Natural killer cell (primary cell): ENCODE measurements around the gene EVC. TPM values are rescaled to one million over a fixed set of nuclear protein-coding genes. Genes with fewer than 3 reads are reported as not detected.

Source experiments
- ATAC-seq, 3 donors: fragments of 150-1000 bp in 2 of 3; fragments of 200-7000 bp in 1 of 3; cut with Tn5 transposase; 1 replicate in 1 of 3; 2 replicates in 2 of 3; pipeline ENCODE4 v1.10.0; 2021; ENCODE audit warnings: mild to moderate bottlenecking in 2 of 3, moderate library complexity in 2 of 3
- DNase-seq, 2 donors: peaks; one replicate each; pipeline versions ENCODE4 v3.0.0 to v3.0.0-alpha.2; 2013 to 2021; ENCODE audit warnings: mixed read lengths in 1 of 2
- H3K27ac ChIP-seq: one replicate; pipeline ENCODE4 v1.5.1; 2013; ENCODE audit warnings: mild to moderate bottlenecking, low read length
- H3K27me3 ChIP-seq: one replicate; pipeline ENCODE4 v1.6.1; 2013; ENCODE audit warnings: low read length; ENCODE audit not compliant: control insufficient read depth, insufficient read depth
- H3K36me3 ChIP-seq: one replicate; pipeline ENCODE4 v1.6.1; 2013; ENCODE audit warnings: low read length; ENCODE audit not compliant: control insufficient read depth, insufficient read depth
- H3K4me1 ChIP-seq: one replicate; pipeline ENCODE4 v1.6.1; 2013; ENCODE audit warnings: low read length; ENCODE audit not compliant: control insufficient read depth, insufficient read depth
- H3K4me3 ChIP-seq: one replicate; pipeline ENCODE4 v1.5.1; 2013; ENCODE audit warnings: low read length
- H3K9me3 ChIP-seq: one replicate; pipeline ENCODE4 v1.6.1; 2013; ENCODE audit warnings: low read length; ENCODE audit not compliant: control insufficient read depth, insufficient read depth
- H3K27ac Mint-ChIP-seq, 2 donors: one replicate each; pipeline ENCODE4 v1.8.0; 2022; ENCODE audit warnings: mild to moderate bottlenecking in 2 of 2, mixed read lengths in 2 of 2, moderate library complexity in 1 of 2
- H3K27me3 Mint-ChIP-seq, 2 donors: one replicate each; pipeline ENCODE4 v1.8.0; 2022; ENCODE audit warnings: low read depth in 2 of 2, mixed read lengths in 2 of 2
- H3K36me3 Mint-ChIP-seq: one replicate; pipeline ENCODE4 v1.8.0; 2022; ENCODE audit warnings: mixed read lengths
- H3K4me1 Mint-ChIP-seq, 2 donors: one replicate each; pipeline ENCODE4 v1.8.0; 2022; ENCODE audit warnings: mixed read lengths in 2 of 2
- H3K4me3 Mint-ChIP-seq: one replicate; pipeline ENCODE4 v1.8.0; 2022; ENCODE audit warnings: mild to moderate bottlenecking, moderate library complexity, mixed read lengths
- H3K9me3 Mint-ChIP-seq, 2 donors: one replicate each; pipeline ENCODE4 v1.8.0; 2022; ENCODE audit warnings: mixed read lengths in 2 of 2
- CTCF ChIP-seq: fragments of 200-600 bp; IDR thresholded peaks from one replicate; pipeline ENCODE4 v1.8.0; 2022; ENCODE audit warnings: antibody characterized with exemption
- WGBS: methylation state at CpG from one replicate; pipeline ENCODE4 v1.1.7; 2013; ENCODE audit warnings: missing lambda C conversion rate; ENCODE audit not compliant: insufficient coverage; 5-methylcytosine and 5-hydroxymethylcytosine counted together
- intact Hi-C: fragments of 100-400 bp; cut with micrococcal nuclease; formaldehyde crosslinking; loops from one replicate; pipeline ENCODE4 v1.14.2; 2022
- total RNA-seq, 4 donors: library from RNA; stranded (reverse); fragments of 120-200 nt in 1 of 4; gene quantifications; one replicate each; pipeline versions ENCODE4 v1.2.3 to v1.2.4, GENCODE V29; 2013 to 2022

The EVC gene
- total RNA-seq, 3 donors from 2014 or later (not counting 1 experiment from before 2014, with no cell fraction given): 0.18 to 2.9 (median 0.42) TPM

GRCh38 chr4:5781691-5782090 is 70.7 kb downstream of the EVC start:
- DNase-seq: no peak

GRCh38 chr4:5782829-5783476 is 72.0 kb downstream of the EVC start:
- TF ChIP-seq CTCF: no peak
- no peak overlapping the region for H3K4me3 ChIP-seq
- Mint-ChIP-seq H3K4me3 (no peak overlapping the region), H3K27ac (no peak overlapping the region), H3K27me3 (peaks cover 0 to 5% of the 10 kb centered on the region in 2 donors), H3K4me1 (peaks cover 0 to 11% of the 10 kb centered on the region in 2 donors), H3K36me3 (no peaks in the 10 kb centered on the region), H3K9me3 (no peaks in the 10 kb centered on the region)
- 90% methylated on average over 6 of the region's 6 CpGs for WGBS
- H3K27ac ChIP-seq: no peak overlapping the region
- H3K9me3 ChIP-seq: no peaks in the 10 kb centered on the region
- no peak for DNase-seq
- no peaks in the 10 kb centered on the region for H3K4me1 ChIP-seq
- intact Hi-C loops: no loop called here
- ATAC-seq: peak in 1 of 3 donors; percentile 41
- H3K27me3 ChIP-seq: no peaks in the 10 kb centered on the region
- no peaks in the 10 kb centered on the region for H3K36me3 ChIP-seq

More at GRCh38 chr4:5781691-5782090, 70.7 kb downstream of the EVC start:
- H3K36me3 Mint-ChIP-seq: peaks cover 2% of the 10 kb centered on the region
- no peaks in the 10 kb centered on the region for H3K4me1 ChIP-seq
- H3K27ac Mint-ChIP-seq: no peak overlapping the region
- TF ChIP-seq CTCF: no peak
- intact Hi-C loops: no loop called here
- H3K4me1 Mint-ChIP-seq: peaks cover 0 to 11% of the 10 kb centered on the region in 2 donors
- H3K27ac ChIP-seq: no peak overlapping the region
- H3K27me3 Mint-ChIP-seq: peaks cover 0 to 5% of the 10 kb centered on the region in 2 donors
- ATAC-seq: no peak
- no peak overlapping the region for H3K4me3 ChIP-seq
- H3K9me3 ChIP-seq: no peaks in the 10 kb centered on the region
- H3K27me3 ChIP-seq: no peaks in the 10 kb centered on the region
- 75% methylated on average over 3 of the region's 3 CpGs for WGBS
- no peak overlapping the region for H3K4me3 Mint-ChIP-seq
- peaks cover 0 to under 1% of the 10 kb centered on the region in 2 donors for H3K9me3 Mint-ChIP-seq
- H3K36me3 ChIP-seq: no peaks in the 10 kb centered on the region

GRCh38 chr4:5783486-5783885 is 72.5 kb downstream of the EVC start:
- Histone ChIP-seq H3K4me3 (no peak overlapping the region), H3K9me3 (no peaks in the 10 kb centered on the region), H3K4me1 (no peaks in the 10 kb centered on the region), H3K27me3 (no peaks in the 10 kb centered on the region), H3K27ac (no peak overlapping the region), H3K36me3 (no peaks in the 10 kb centered on the region)
- WGBS: 84% methylated on average over 14 of the region's 14 CpGs
- H3K36me3 Mint-ChIP-seq: no peaks in the 10 kb centered on the region
- H3K4me3 Mint-ChIP-seq: no peak overlapping the region
- ATAC-seq: no peak
- DNase-seq: no peak
- peaks cover 0 to 5% of the 10 kb centered on the region in 2 donors for H3K27me3 Mint-ChIP-seq
- no peak overlapping the region for H3K27ac Mint-ChIP-seq
- H3K4me1 Mint-ChIP-seq: peaks cover 0 to 11% of the 10 kb centered on the region in 2 donors
- intact Hi-C loops: no loop called here
- TF ChIP-seq CTCF: no peak
- H3K9me3 Mint-ChIP-seq: no peaks in the 10 kb centered on the region

GRCh38 chr4:5784021-5784420 is 73.0 kb downstream of the EVC start:
- H3K27ac ChIP-seq: no peak overlapping the region
- H3K27ac Mint-ChIP-seq: no peak overlapping the region
- no peaks in the 10 kb centered on the region for H3K36me3 ChIP-seq
- H3K4me1 ChIP-seq: no peaks in the 10 kb centered on the region
- no peaks in the 10 kb centered on the region for H3K9me3 ChIP-seq
- no peaks in the 10 kb centered on the region for H3K9me3 Mint-ChIP-seq
- H3K27me3 Mint-ChIP-seq: peaks cover 0 to 8% of the 10 kb centered on the region in 2 donors
- intact Hi-C loops: no loop called here
- no peaks in the 10 kb centered on the region for H3K36me3 Mint-ChIP-seq
- H3K4me1 Mint-ChIP-seq: peaks cover 0 to 11% of the 10 kb centered on the region in 2 donors
- H3K27me3 ChIP-seq: no peaks in the 10 kb centered on the region
- H3K4me3 ChIP-seq: no peak overlapping the region
- no peak for TF ChIP-seq CTCF
- no peak for DNase-seq
- ATAC-seq: no peak
- 82% methylated on average over 5 of the region's 6 CpGs for WGBS
- no peak overlapping the region for H3K4me3 Mint-ChIP-seq
